Measurements from ENCODE around the gene PDE1C.

- no peak for TF ChIP-seq LEF1 (IDR thresholded peaks at IDR 0.05; ENCODE audit: borderline replicate concordance)
- no peak for TF ChIP-seq FOXM1 (IDR thresholded peaks at IDR 0.05; ENCODE audit: borderline replicate concordance)
- TF ChIP-seq FOXK2 (IDR thresholded peaks at IDR 0.05), result no peak
- no peak for TF ChIP-seq SP1 (IDR thresholded peaks at IDR 0.05)
- no peak for TF ChIP-seq ELF4 (IDR thresholded peaks at IDR 0.05)
- no peak for TF ChIP-seq FOXA1 (IDR thresholded peaks at IDR 0.05)
- TF ChIP-seq NFRKB (IDR thresholded peaks at IDR 0.05), result no peak
- TF ChIP-seq PKNOX1 (IDR thresholded peaks at IDR 0.05), result no peak
- TF ChIP-seq ZNF384 (IDR thresholded peaks at IDR 0.05), result no peak
- TF ChIP-seq BHLHE40 (IDR thresholded peaks at IDR 0.05; ENCODE audit: borderline replicate concordance), result no peak
These were observed 131.6 kb downstream of the PDE1C start for GRCh38 chr7:31938650-31939049.
